ENCODE measurements around the gene STK32C.
A peak's percentile ranks its signal among the peaks of the same experiment; 100 is the strongest.

STK32C gene

GRCh38 chr10:132332433-132332754, 24.6 kb upstream of the STK32C start:
- peaks cover 4% of the 10 kb centered on the region; the same call in 1 of the 2 replicates for H3K4me1 ChIP-seq (ENCODE audit: insufficient read depth, low read length)
- no peaks in the 10 kb centered on the region for H3K36me3 ChIP-seq (ENCODE audit: insufficient read depth, low read length)
- H3K9ac ChIP-seq (ENCODE audit: low read depth, low read length) = peak overlapping the region; percentile 68
- H3K9me3 ChIP-seq (ENCODE audit: control insufficient read depth, insufficient read depth, low read length) = no peaks in the 10 kb centered on the region

- Histone ChIP-seq H3K4me1 (ENCODE audit: insufficient read depth, low read length) (peaks cover 4% of the 10 kb centered on the region; the same call in 1 of the 2 replicates), H3K9me3 (ENCODE audit: control insufficient read depth, insufficient read depth, low read length) (no peaks in the 10 kb centered on the region), H3K9ac (ENCODE audit: low read depth, low read length) (peak within 1 kb of the TSS; percentile 94), H3K36me3 (ENCODE audit: insufficient read depth, low read length) (no peaks in the 10 kb centered on the region)
Measured at GRCh38 chr10:132331601-132332432, 24.1 kb upstream of the STK32C start, which contains the start of gene LRRC27. LRRC27 (plus strand) TSS chr10:132332193; CDS start chr10:132333525, 1,332 bp downstream.

- peaks cover 8% of the 10 kb centered on the region; the same call in 1 of the 2 replicates for H3K4me1 ChIP-seq (ENCODE audit: insufficient read depth, low read length)
- H3K36me3 ChIP-seq (ENCODE audit: insufficient read depth, low read length) = no peaks in the 10 kb centered on the region
- H3K9me3 ChIP-seq (ENCODE audit: control insufficient read depth, insufficient read depth, low read length) = no peaks in the 10 kb centered on the region
- peak overlapping the region; percentile 94; the same call in 1 of the 2 replicates for H3K9ac ChIP-seq (ENCODE audit: low read depth, low read length)
Measured at GRCh38 chr10:132330486-132330833, 22.7 kb upstream of the STK32C start.

GRCh38 chr10:132329565-132330485, 22.1 kb upstream of the STK32C start:
- Histone ChIP-seq H3K4me1 (ENCODE audit: insufficient read depth, low read length) (peaks cover 8% of the 10 kb centered on the region; the same call in 1 of the 2 replicates), H3K9ac (ENCODE audit: low read depth, low read length) (peak overlapping the region; percentile 94; the same call in 1 of the 2 replicates), H3K9me3 (ENCODE audit: control insufficient read depth, insufficient read depth, low read length) (no peaks in the 10 kb centered on the region), H3K36me3 (ENCODE audit: insufficient read depth, low read length) (no peaks in the 10 kb centered on the region)

- peaks cover 8% of the 10 kb centered on the region; the same call in 1 of the 2 replicates for H3K4me1 ChIP-seq (ENCODE audit: insufficient read depth, low read length)
- H3K9ac ChIP-seq (ENCODE audit: low read depth, low read length) = no peak overlapping the region
- no peaks in the 10 kb centered on the region for H3K9me3 ChIP-seq (ENCODE audit: control insufficient read depth, insufficient read depth, low read length)
- H3K36me3 ChIP-seq (ENCODE audit: insufficient read depth, low read length) = no peaks in the 10 kb centered on the region
Measured at GRCh38 chr10:132328738-132329137, 21.0 kb upstream of the STK32C start.

- H3K36me3 ChIP-seq (ENCODE audit: insufficient read depth, low read length) = no peaks in the 10 kb centered on the region
- H3K9me3 ChIP-seq (ENCODE audit: control insufficient read depth, insufficient read depth, low read length) = no peaks in the 10 kb centered on the region
- H3K4me1 ChIP-seq (ENCODE audit: insufficient read depth, low read length) = peaks cover 8% of the 10 kb centered on the region; the same call in 1 of the 2 replicates
- no peak overlapping the region for H3K9ac ChIP-seq (ENCODE audit: low read depth, low read length)
Measured at GRCh38 chr10:132328106-132328505, 20.4 kb upstream of the STK32C start.

- no peak overlapping the region for H3K9ac ChIP-seq (ENCODE audit: low read depth, low read length)
- H3K9me3 ChIP-seq (ENCODE audit: control insufficient read depth, insufficient read depth, low read length) = no peaks in the 10 kb centered on the region
- H3K4me1 ChIP-seq (ENCODE audit: insufficient read depth, low read length) = peaks cover 8% of the 10 kb centered on the region; the same call in 1 of the 2 replicates
- no peaks in the 10 kb centered on the region for H3K36me3 ChIP-seq (ENCODE audit: insufficient read depth, low read length)
Measured at GRCh38 chr10:132326925-132327324, 19.2 kb upstream of the STK32C start.

GRCh38 chr10:132326344-132326889, 18.7 kb upstream of the STK32C start:
- Histone ChIP-seq H3K9ac (ENCODE audit: low read depth, low read length) (no peak overlapping the region), H3K36me3 (ENCODE audit: insufficient read depth, low read length) (no peaks in the 10 kb centered on the region), H3K9me3 (ENCODE audit: control insufficient read depth, insufficient read depth, low read length) (no peaks in the 10 kb centered on the region), H3K4me1 (ENCODE audit: insufficient read depth, low read length) (peaks cover 8% of the 10 kb centered on the region; the same call in 1 of the 2 replicates)

- H3K4me1 ChIP-seq (ENCODE audit: insufficient read depth, low read length) = peaks cover 15% of the 10 kb centered on the region; the same call in 1 of the 2 replicates
- no peaks in the 10 kb centered on the region for H3K36me3 ChIP-seq (ENCODE audit: insufficient read depth, low read length)
- no peak overlapping the region for H3K9ac ChIP-seq (ENCODE audit: low read depth, low read length)
- no peaks in the 10 kb centered on the region for H3K9me3 ChIP-seq (ENCODE audit: control insufficient read depth, insufficient read depth, low read length)
Measured at GRCh38 chr10:132324186-132324585, 16.4 kb upstream of the STK32C start.

GRCh38 chr10:132322586-132323048, 14.9 kb upstream of the STK32C start:
- H3K4me1 ChIP-seq (ENCODE audit: insufficient read depth, low read length) = peaks cover 15% of the 10 kb centered on the region; the same call in 1 of the 2 replicates
- H3K9ac ChIP-seq (ENCODE audit: low read depth, low read length) = no peak overlapping the region
- H3K9me3 ChIP-seq (ENCODE audit: control insufficient read depth, insufficient read depth, low read length) = no peaks in the 10 kb centered on the region

GRCh38 chr10:132321726-132322125, 14.0 kb upstream of the STK32C start:
- no peak overlapping the region for H3K9ac ChIP-seq (ENCODE audit: low read depth, low read length)
- H3K4me1 ChIP-seq (ENCODE audit: insufficient read depth, low read length) = peaks cover 15% of the 10 kb centered on the region; the same call in 1 of the 2 replicates
- no peaks in the 10 kb centered on the region for H3K36me3 ChIP-seq (ENCODE audit: insufficient read depth, low read length)
- H3K9me3 ChIP-seq (ENCODE audit: control insufficient read depth, insufficient read depth, low read length) = no peaks in the 10 kb centered on the region

More at GRCh38 chr10:132322586-132323048, 14.9 kb upstream of the STK32C start:
- H3K36me3 ChIP-seq (ENCODE audit: insufficient read depth, low read length) = no peaks in the 10 kb centered on the region

GRCh38 chr10:132320654-132321469, 13.1 kb upstream of the STK32C start:
- H3K9me3 ChIP-seq (ENCODE audit: control insufficient read depth, insufficient read depth, low read length) = no peaks in the 10 kb centered on the region
- no peaks in the 10 kb centered on the region for H3K36me3 ChIP-seq (ENCODE audit: insufficient read depth, low read length)
- peaks cover 10% of the 10 kb centered on the region; the same call in 1 of the 2 replicates for H3K4me1 ChIP-seq (ENCODE audit: insufficient read depth, low read length)
- H3K9ac ChIP-seq (ENCODE audit: low read depth, low read length) = no peak overlapping the region

GRCh38 chr10:132319853-132320653, 12.3 kb upstream of the STK32C start:
- H3K4me1 ChIP-seq (ENCODE audit: insufficient read depth, low read length) = peaks cover 10% of the 10 kb centered on the region; the same call in 1 of the 2 replicates
- no peak overlapping the region for H3K9ac ChIP-seq (ENCODE audit: low read depth, low read length)
- no peaks in the 10 kb centered on the region for H3K9me3 ChIP-seq (ENCODE audit: control insufficient read depth, insufficient read depth, low read length)
- H3K36me3 ChIP-seq (ENCODE audit: insufficient read depth, low read length) = no peaks in the 10 kb centered on the region

Measured in ES-I3 (cell line).